ENCODE data around the gene KRT4. TPM values are rescaled to one million over a fixed set of nuclear protein-coding genes. Genes with fewer than 3 reads are reported as not detected.

Gene KRT4
- total RNA-seq, 1 donor from 2014 or later: not detected

GRCh38 chr12:52794479-52795331 lies 19.2 kb downstream of the KRT4 start:
- DNase-seq (ENCODE audit: extremely low read depth, low read depth, low spot score): no peak

DNA sequence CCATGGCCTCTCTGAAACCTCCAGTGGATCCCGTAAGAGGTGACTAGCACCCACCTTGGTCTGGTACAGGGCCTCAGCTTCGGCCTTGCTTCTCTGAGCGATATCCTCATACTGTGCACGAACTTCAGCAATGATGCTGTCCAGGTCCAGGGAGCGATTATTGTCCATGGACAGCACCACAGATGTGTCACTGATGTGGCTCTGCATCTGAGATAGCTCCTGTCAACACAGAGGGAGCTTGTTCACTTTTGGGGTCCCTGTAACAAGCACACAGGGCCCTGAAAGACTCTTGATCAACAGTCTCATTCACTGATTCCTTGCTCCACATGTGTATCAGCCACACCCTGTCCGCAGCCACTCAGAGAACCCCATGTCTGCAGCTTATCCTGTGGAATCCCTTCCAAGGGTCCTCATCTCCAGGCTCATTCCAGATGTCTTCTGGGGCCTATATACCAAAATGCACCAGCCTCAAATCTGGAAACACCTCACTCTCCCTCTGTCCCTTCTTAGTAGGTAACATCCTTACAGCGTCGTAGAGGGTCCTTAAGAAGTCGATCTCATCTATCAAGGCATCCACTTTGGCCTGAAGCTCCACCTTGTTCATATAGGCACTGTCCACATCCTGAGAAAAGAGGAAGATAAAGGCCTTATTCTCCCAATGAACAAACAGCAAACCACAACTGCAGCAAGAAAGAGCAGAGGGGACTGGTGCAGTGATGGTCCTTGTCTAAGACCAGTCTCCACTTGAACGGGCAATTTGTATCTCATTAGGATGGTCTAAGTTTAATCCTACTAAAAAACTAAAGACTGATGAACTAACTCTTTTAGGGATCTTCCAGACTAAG lies 21.5 kb downstream of the KRT4 start:
- DNase-seq (ENCODE audit: extremely low read depth, low read depth, low spot score): no peak

DNA sequence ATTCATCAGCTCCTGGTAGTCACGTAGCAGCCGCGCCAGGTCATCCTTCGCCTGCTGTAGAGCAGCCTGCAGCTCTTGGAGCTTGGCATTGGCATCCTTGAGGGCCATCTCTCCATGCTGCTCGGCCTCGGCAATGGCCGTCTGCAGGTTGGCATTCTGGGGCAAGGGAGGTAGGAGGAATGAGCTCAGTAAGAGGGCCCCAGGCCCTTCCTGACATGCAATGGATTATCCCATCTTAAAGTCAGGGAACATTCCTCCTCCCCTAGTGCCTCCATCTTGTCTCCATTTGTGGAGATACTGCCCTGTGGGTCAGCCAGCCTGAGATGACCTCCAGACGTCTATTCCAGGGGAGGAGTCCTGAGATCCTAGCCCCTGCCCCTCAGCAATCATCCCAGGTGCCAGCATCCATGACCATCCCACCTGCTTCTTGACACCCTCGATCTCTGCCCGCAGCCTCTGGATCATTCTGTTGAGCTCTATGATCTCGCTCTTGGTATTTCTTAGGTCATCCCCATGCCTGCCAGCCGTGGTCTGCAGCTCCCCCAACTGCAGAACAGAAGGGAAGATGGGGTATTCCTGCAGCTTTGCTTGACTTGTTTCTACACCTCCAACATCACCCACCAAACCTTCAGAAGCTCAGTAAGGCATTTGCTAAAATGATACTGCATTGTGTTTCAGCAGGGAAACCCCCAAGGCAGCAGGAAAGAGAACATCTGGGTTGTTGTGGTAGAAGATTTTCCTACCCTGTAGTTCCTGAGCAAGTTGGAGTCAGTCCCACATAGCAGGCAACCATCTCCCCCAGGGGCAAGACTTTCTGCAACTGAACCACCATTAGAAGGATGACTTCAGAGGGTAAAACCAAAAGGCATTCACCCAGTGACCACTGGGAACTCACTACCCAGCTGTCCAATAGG lies 22.4 kb downstream of the KRT4 start:
- no peak for DNase-seq (ENCODE audit: extremely low read depth, low read depth, low spot score)

DNA sequence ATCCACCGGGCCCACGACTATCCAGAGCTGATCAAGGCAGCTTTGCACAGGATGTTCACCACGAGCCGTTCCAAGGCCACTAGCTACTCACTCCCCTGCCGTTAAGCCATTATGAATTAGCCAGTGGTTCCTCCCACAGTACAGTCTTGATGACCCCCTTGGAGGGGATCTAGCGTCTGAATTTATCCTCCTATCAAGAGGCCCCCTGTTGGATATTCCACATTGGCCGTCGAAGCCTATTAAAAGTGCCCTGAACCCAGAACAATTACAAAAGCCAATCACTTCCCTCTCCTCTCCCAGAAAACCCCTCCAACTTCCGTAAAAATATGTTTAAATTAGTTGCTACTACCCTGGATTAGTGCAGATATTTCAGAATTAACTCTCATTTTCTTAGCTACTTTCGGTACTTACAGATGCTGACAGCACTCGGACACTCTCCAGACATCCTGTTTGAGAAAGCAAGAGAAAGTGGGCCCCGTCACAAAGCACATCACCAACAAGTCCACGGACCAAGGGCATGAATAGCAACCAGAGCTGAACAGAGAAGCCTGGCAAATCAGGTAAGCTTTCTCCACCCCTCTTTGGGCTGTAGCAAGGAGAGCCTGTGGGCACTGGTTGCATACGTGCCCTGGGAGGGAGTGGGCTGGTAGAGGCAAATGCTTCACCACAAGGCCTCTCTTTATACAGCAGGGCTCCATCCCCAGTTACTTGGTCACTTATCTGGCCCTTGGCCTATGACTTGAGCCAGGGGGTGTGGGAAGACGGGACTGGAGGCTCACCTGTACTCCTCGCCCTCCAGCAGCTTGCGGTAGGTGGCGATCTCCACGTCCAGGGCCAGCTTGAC lies 23.3 kb downstream of the KRT4 start:
- no peak for DNase-seq (ENCODE audit: extremely low read depth, low read depth, low spot score)

GRCh38 chr12:52789637-52790426 lies 24.1 kb downstream of the KRT4 start:
- no peak for DNase-seq (ENCODE audit: extremely low read depth, low read depth, low spot score)

GRCh38 chr12:52788876-52789636 lies 24.9 kb downstream of the KRT4 start:
- no peak for DNase-seq (ENCODE audit: extremely low read depth, low read depth, low spot score)

GRCh38 chr12:52788192-52788875 lies 25.6 kb downstream of the KRT4 start:
- DNase-seq (ENCODE audit: extremely low read depth, low read depth, low spot score): no peak

GRCh38 chr12:52787324-52788191 lies 26.4 kb downstream of the KRT4 start:
- DNase-seq (ENCODE audit: extremely low read depth, low read depth, low spot score): no peak

GRCh38 chr12:52784909-52785308 lies 29.0 kb downstream of the KRT4 start:
- no peak for DNase-seq (ENCODE audit: extremely low read depth, low read depth, low spot score)

DNA sequence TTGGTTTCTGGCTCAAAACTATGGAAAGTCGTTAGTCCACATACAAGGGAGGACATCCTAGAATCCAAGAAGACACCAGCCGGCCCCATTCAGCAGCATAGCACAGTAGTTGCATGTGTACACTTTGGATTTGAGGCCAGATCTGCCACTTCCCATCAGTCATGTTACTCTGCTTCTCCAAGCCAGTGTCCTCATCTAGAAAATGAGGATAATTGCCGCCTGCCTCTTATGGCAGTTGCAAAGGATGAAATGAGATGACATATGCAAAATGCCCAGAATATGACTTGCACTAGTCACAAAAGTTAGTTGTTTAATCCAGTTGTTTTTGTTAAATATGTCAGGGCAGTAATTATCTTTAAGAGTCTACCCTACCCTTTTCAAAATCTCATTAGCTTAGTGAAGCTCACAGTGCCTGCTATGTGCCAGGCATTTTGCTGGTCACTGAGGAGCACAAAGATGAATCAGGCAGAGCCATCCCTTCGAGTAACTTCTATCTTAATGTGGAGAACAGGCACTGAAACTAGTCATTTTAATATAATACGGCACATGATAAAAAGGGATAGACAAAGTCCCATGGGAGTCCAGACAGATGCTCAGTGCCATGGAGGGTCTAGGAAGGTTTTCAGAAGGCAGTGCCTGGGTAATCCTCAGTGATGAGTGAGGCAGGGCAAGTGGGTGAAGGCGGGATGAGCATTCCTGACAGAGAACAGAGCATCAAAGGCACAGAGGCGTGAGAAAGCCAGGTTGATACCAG lies 30.2 kb downstream of the KRT4 start:
- DNase-seq (ENCODE audit: extremely low read depth, low read depth, low spot score): no peak

GRCh38 chr12:52782502-52782901 lies 31.4 kb downstream of the KRT4 start:
- DNase-seq (ENCODE audit: extremely low read depth, low read depth, low spot score): no peak

- DNase-seq (ENCODE audit: extremely low read depth, low read depth, low spot score): no peak
These were observed 32.4 kb downstream of the KRT4 start for GRCh38 chr12:52781399-52782082.

DNA sequence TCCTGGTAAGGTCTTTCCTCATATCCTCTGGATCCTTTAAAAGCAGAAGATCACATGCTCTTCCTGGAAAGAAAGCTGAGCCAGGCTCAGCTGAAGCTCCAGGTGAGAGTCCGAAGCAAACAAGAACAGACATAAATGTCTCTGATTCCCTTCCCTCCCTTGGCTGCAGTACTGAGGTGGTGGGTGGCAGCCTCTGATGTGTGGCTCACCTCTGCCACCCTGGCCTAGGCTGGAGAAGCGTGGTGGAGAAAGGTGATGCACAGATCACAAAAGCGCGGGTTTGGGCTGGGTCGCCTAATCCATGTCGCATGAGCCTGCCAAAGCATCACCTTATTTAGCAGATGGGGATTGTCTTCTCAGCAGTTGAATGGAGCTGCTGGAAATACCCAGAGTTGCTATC lies 34.0 kb downstream of the KRT4 start:
- no peak for DNase-seq (ENCODE audit: extremely low read depth, low read depth, low spot score)

GRCh38 chr12:52778833-52779232 lies 35.1 kb downstream of the KRT4 start:
- DNase-seq (ENCODE audit: extremely low read depth, low read depth, low spot score): no peak

GRCh38 chr12:52777566-52777965 lies 36.4 kb downstream of the KRT4 start:
- no peak for DNase-seq (ENCODE audit: extremely low read depth, low read depth, low spot score)
